ENCODE results near the gene BBLN.

The BBLN gene

GRCh38 chr9:128160603-128160987 lies 530 bp downstream of the BBLN start:
- no peaks in the 10 kb centered on the region for H3K27me3 ChIP-seq
- H3K4me1 ChIP-seq (ENCODE audit: control insufficient read depth in 1 of 2, insufficient read depth in 1 of 2, low read depth in 1 of 2, low read length in 1 of 2): peaks cover 25 to 34% of the 10 kb centered on the region in 2 experiments
- peak overlapping the region; percentile 96 for H3K27ac ChIP-seq
- peaks cover 32% of the 10 kb centered on the region for H3K36me3 ChIP-seq
- H3K4me3 ChIP-seq (ENCODE audit: low read depth in 1 of 2, low read length in 1 of 2): peak overlapping the region; percentile 84 to 93
- TF ChIP-seq, protein P1, sequence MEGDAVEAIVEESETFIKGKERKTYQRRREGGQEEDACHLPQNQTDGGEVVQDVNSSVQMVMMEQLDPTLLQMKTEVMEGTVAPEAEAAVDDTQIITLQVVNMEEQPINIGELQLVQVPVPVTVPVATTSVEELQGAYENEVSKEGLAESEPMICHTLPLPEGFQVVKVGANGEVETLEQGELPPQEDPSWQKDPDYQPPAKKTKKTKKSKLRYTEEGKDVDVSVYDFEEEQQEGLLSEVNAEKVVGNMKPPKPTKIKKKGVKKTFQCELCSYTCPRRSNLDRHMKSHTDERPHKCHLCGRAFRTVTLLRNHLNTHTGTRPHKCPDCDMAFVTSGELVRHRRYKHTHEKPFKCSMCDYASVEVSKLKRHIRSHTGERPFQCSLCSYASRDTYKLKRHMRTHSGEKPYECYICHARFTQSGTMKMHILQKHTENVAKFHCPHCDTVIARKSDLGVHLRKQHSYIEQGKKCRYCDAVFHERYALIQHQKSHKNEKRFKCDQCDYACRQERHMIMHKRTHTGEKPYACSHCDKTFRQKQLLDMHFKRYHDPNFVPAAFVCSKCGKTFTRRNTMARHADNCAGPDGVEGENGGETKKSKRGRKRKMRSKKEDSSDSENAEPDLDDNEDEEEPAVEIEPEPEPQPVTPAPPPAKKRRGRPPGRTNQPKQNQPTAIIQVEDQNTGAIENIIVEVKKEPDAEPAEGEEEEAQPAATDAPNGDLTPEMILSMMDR (IDR thresholded peaks at IDR 0.05): no peak
- no peaks in the 10 kb centered on the region for H3K9me3 ChIP-seq

- Histone ChIP-seq H3K9me3 (no peaks in the 10 kb centered on the region), H3K4me3 (ENCODE audit: low read depth in 1 of 2, low read length in 1 of 2) (peak overlapping the region in 1 of 2 experiments; percentile 93), H3K27ac (no peak overlapping the region), H3K4me1 (ENCODE audit: control insufficient read depth in 1 of 2, insufficient read depth in 1 of 2, low read depth in 1 of 2, low read length in 1 of 2) (peaks cover 25 to 34% of the 10 kb centered on the region in 2 experiments), H3K36me3 (peaks cover 40% of the 10 kb centered on the region), H3K27me3 (no peaks in the 10 kb centered on the region)
- TF ChIP-seq, protein P1 (IDR thresholded peaks at IDR 0.05): no peak
Observed at GRCh38 chr9:128161215-128161902, 1.3 kb downstream of the BBLN start.

DNA sequence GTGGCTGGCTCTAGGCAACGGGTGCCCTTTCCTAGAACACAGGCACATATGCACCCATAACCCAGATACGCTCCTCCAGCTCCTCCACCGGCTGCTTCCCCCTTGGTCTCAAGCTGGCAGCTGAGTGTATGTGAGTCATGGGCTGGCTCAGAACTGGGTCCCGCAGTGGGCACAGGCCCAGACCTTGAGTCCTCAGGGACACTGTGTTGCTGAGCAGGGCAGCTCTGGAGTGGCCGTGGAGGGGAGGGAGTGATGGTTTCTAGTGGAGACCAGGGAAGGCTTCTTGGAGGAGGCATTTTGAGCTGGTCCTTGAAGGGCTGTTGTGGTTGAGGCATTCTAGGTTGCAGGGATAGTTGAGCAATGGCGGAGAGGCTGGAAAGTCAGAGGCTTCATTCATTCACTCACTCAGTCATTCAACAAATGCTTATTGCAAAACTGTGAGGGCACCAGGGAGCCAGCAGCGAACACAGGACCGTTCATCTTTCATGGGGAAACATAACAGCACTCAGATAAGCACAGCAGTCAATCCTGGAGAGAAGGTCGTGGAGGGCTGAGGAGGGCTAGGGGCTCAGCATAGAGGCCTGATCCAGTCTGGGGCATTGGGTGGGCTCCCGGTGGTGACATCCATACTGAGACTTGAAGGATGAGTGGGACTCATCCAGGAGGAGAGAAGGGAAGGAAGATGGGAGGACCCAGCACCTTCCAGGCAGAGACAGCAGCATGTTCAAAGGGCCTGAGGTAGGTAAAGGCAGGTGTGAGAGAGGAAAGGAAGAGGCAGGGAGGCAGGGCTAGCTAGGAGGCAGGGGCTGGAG lies 2.4 kb downstream of the BBLN start:
- Histone ChIP-seq H3K27ac (no peak overlapping the region), H3K4me3 (ENCODE audit: low read depth in 1 of 2, low read length in 1 of 2) (no peak overlapping the region), H3K4me1 (ENCODE audit: control insufficient read depth in 1 of 2, insufficient read depth in 1 of 2, low read depth in 1 of 2, low read length in 1 of 2) (peaks cover 25 to 30% of the 10 kb centered on the region in 2 experiments), H3K27me3 (no peaks in the 10 kb centered on the region), H3K9me3 (no peaks in the 10 kb centered on the region), H3K36me3 (peaks cover 51% of the 10 kb centered on the region)
- TF ChIP-seq, protein P1 (IDR thresholded peaks at IDR 0.05): no peak

GRCh38 chr9:128163027-128163515 lies 3.0 kb downstream of the BBLN start:
- TF ChIP-seq, protein P1 (IDR thresholded peaks at IDR 0.05): no peak
- Histone ChIP-seq H3K9me3 (no peaks in the 10 kb centered on the region), H3K27me3 (no peaks in the 10 kb centered on the region), H3K36me3 (peaks cover 57% of the 10 kb centered on the region), H3K4me1 (ENCODE audit: control insufficient read depth in 1 of 2, insufficient read depth in 1 of 2, low read depth in 1 of 2, low read length in 1 of 2) (peaks cover 25 to 28% of the 10 kb centered on the region in 2 experiments), H3K27ac (no peak overlapping the region), H3K4me3 (ENCODE audit: low read depth in 1 of 2, low read length in 1 of 2) (no peak overlapping the region)

GRCh38 chr9:128163523-128164306 lies 3.6 kb downstream of the BBLN start:
- Histone ChIP-seq H3K9me3 (no peaks in the 10 kb centered on the region), H3K27me3 (no peaks in the 10 kb centered on the region), H3K4me3 (ENCODE audit: low read depth in 1 of 2, low read length in 1 of 2) (no peak overlapping the region), H3K27ac (no peak overlapping the region), H3K4me1 (ENCODE audit: control insufficient read depth in 1 of 2, insufficient read depth in 1 of 2, low read depth in 1 of 2, low read length in 1 of 2) (peaks cover 21 to 24% of the 10 kb centered on the region in 2 experiments), H3K36me3 (peaks cover 62% of the 10 kb centered on the region)
- TF ChIP-seq, protein P1 (IDR thresholded peaks at IDR 0.05): no peak

Measured in neutrophil (primary cell).